Stomach (tissue), 4 donors: Measurements from ENCODE around the gene NPHP4.

Experiments used
- CTCF ChIP-seq, 7 experiments: fragments of 450-650 bp in 4 of 7; fragments of 200-600 bp in 3 of 7; sonication (generic) in 3 of 7; IDR thresholded peaks; one replicate each; pipeline ENCODE4 v1.5.1; 2016 to 2019; ENCODE audit warnings: antibody characterized with exemption in 7 of 7, control low read depth in 2 of 7, mild to moderate bottlenecking in 1 of 7
- EP300 ChIP-seq: sonication (generic); formaldehyde crosslinking; IDR thresholded peaks from one replicate; pipeline ENCODE4 v1.6.1; 2017; ENCODE audit warnings: antibody characterized with exemption
- POLR2A ChIP-seq, 4 donors: fragments of 450-650 bp; IDR thresholded peaks; one replicate each; pipeline ENCODE4 v1.6.1; 2016; ENCODE audit warnings: antibody characterized with exemption in 4 of 4, control low read depth in 2 of 4, mild to moderate bottlenecking in 1 of 4, moderate library complexity in 1 of 4
- POLR2AphosphoS5 ChIP-seq, 3 donors: sonication (generic); formaldehyde crosslinking; IDR thresholded peaks; one replicate each; pipeline ENCODE4 v1.6.1; 2016; ENCODE audit warnings: antibody characterized with exemption in 3 of 3

- no peak for TF ChIP-seq CTCF (IDR thresholded peaks at IDR 0.05)
- TF ChIP-seq POLR2AphosphoS5 (IDR thresholded peaks at IDR 0.05), result no peak
- no peak for TF ChIP-seq EP300
- no peak for TF ChIP-seq POLR2A (IDR thresholded peaks at IDR 0.05)
Measured at GRCh38 chr1:5879421-5879820, 112.8 kb downstream of the NPHP4 start.
